ENCODE results near the gene NUTM1. TPM values are rescaled to one million over a fixed set of nuclear protein-coding genes. Genes with fewer than 3 reads are reported as not detected.

Gene NUTM1
- total and polyA plus RNA-seq, 2 experiments from 2014 or later = not detected

DNA sequence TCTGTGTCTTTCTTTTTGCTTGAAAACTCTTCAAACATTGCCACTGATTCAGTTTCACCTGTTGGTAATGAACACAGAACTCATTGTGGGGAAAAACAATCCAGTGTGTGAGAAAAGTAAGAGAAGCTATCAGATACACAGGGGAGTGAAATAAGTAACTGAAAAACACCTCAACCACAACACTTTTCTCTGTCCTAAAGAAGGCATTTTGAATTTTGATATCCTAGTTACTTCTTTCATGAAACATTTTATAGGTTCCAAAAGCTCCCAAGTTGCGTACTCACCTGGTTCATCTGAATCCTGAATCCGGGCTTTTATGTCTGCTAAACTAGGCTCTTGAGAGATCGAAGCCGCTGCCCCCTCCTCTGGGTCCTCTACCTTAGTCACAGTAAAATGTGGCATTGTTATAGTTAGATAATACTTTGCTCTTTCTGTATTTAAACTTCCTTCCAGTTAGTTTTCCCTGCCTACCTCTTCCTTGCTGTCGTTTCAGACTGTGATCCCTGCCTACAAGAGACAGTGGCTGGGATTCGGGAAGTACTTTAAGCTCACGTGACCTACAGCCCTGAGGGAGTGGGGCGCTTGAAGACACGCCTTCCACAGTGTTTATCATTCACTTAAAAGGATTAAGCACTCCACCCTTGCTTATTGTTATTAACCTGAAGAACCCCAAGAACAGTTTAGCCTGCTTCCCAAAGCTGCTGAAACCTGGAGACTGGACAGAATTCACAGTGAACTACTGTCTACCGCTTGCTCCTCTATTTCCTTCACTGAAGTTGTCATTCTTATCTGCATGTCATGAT lies 24.6 kb upstream of the NUTM1 start:
- Histone ChIP-seq H3K27ac (peak overlapping the region; percentile 64), H4K20me1 (ENCODE audit: insufficient read depth, poor library complexity, severe bottlenecking) (no peaks in the 10 kb centered on the region), H3K79me2 (peaks cover 20% of the 10 kb centered on the region), H3K4me3 (peak overlapping the region; percentile 59), H3K27me3 (no peaks in the 10 kb centered on the region), H3K4me2 (peak overlapping the region; percentile 79), H3K9me2 (replicated peaks; ENCODE audit: insufficient read depth) (no peaks in the 10 kb centered on the region), H2AFZ (peak overlapping the region; percentile 72), H3K36me3 (replicated peaks; ENCODE audit: insufficient read depth, low read depth) (no peaks in the 10 kb centered on the region), H3K4me1 (ENCODE audit: insufficient read depth) (no peaks in the 10 kb centered on the region), H3K9me3 (ENCODE audit: low read depth) (no peaks in the 10 kb centered on the region)
- 7% methylated on average over 10 of the region's 10 CpGs for WGBS (ENCODE audit: low lambda C conversion rate, missing lambda C conversion rate)
- TF ChIP-seq, protein P1, sequence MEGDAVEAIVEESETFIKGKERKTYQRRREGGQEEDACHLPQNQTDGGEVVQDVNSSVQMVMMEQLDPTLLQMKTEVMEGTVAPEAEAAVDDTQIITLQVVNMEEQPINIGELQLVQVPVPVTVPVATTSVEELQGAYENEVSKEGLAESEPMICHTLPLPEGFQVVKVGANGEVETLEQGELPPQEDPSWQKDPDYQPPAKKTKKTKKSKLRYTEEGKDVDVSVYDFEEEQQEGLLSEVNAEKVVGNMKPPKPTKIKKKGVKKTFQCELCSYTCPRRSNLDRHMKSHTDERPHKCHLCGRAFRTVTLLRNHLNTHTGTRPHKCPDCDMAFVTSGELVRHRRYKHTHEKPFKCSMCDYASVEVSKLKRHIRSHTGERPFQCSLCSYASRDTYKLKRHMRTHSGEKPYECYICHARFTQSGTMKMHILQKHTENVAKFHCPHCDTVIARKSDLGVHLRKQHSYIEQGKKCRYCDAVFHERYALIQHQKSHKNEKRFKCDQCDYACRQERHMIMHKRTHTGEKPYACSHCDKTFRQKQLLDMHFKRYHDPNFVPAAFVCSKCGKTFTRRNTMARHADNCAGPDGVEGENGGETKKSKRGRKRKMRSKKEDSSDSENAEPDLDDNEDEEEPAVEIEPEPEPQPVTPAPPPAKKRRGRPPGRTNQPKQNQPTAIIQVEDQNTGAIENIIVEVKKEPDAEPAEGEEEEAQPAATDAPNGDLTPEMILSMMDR (IDR thresholded peaks at IDR 0.05; ENCODE audit: poor library complexity) = no peak
- TF ChIP-seq EZH2 (IDR thresholded peaks at IDR 0.05; ENCODE audit: borderline replicate concordance) = no peak
- TF ChIP-seq EZH2phosphoT487 (IDR thresholded peaks at IDR 0.05; ENCODE audit: low read depth, severe bottlenecking, unreplicated experiment) = no peak
- DNase-seq (ENCODE audit: low spot score) = peak; percentile 82

- TF ChIP-seq EZH2phosphoT487 (IDR thresholded peaks at IDR 0.05; ENCODE audit: low read depth, severe bottlenecking, unreplicated experiment) = no peak
- TF ChIP-seq, protein P1 (IDR thresholded peaks at IDR 0.05; ENCODE audit: poor library complexity) = no peak
- TF ChIP-seq EZH2 (IDR thresholded peaks at IDR 0.05; ENCODE audit: borderline replicate concordance) = no peak
- Histone ChIP-seq H3K4me2 (no peak overlapping the region), H2AFZ (no peak overlapping the region), H3K9me2 (replicated peaks; ENCODE audit: insufficient read depth) (no peaks in the 10 kb centered on the region), H3K79me2 (no peaks in the 10 kb centered on the region), H3K27ac (no peak overlapping the region), H3K27me3 (no peaks in the 10 kb centered on the region), H4K20me1 (ENCODE audit: insufficient read depth, poor library complexity, severe bottlenecking) (no peaks in the 10 kb centered on the region), H3K36me3 (replicated peaks; ENCODE audit: insufficient read depth, low read depth) (no peaks in the 10 kb centered on the region), H3K9me3 (ENCODE audit: low read depth) (no peaks in the 10 kb centered on the region), H3K4me1 (ENCODE audit: insufficient read depth) (no peaks in the 10 kb centered on the region), H3K4me3 (no peak overlapping the region)
- WGBS (ENCODE audit: low lambda C conversion rate, missing lambda C conversion rate) = 95% methylated on average over 10 of the region's 10 CpGs
- no peak for DNase-seq (ENCODE audit: low spot score)
These were observed 19.9 kb upstream of the NUTM1 start for GRCh38 chr15:34323217-34323616.

- TF ChIP-seq EZH2 (IDR thresholded peaks at IDR 0.05; ENCODE audit: borderline replicate concordance) (no peak), EZH2phosphoT487 (IDR thresholded peaks at IDR 0.05; ENCODE audit: low read depth, severe bottlenecking, unreplicated experiment) (no peak)
- TF ChIP-seq, protein P1 (IDR thresholded peaks at IDR 0.05; ENCODE audit: poor library complexity) = no peak
- H2AFZ ChIP-seq = no peak overlapping the region
- DNase-seq (ENCODE audit: low spot score) = no peak
- no peaks in the 10 kb centered on the region for H3K36me3 ChIP-seq (replicated peaks; ENCODE audit: insufficient read depth, low read depth)
- no peaks in the 10 kb centered on the region for H3K9me2 ChIP-seq (replicated peaks; ENCODE audit: insufficient read depth)
- no peaks in the 10 kb centered on the region for H4K20me1 ChIP-seq (ENCODE audit: insufficient read depth, poor library complexity, severe bottlenecking)
- no peak overlapping the region for H3K4me3 ChIP-seq
- 87% methylated on average over 1 of the region's 1 CpG for WGBS (ENCODE audit: low lambda C conversion rate, missing lambda C conversion rate)
- H3K4me2 ChIP-seq = no peak overlapping the region
- no peaks in the 10 kb centered on the region for H3K79me2 ChIP-seq
- H3K27ac ChIP-seq = no peak overlapping the region
- H3K9me3 ChIP-seq (ENCODE audit: low read depth) = no peaks in the 10 kb centered on the region
- no peaks in the 10 kb centered on the region for H3K27me3 ChIP-seq
- H3K4me1 ChIP-seq (ENCODE audit: insufficient read depth) = no peaks in the 10 kb centered on the region
These were observed 18.2 kb upstream of the NUTM1 start for GRCh38 chr15:34324933-34325332.
